ENCODE results near the gene SIPA1L3. TPM values are rescaled to one million over a fixed set of nuclear protein-coding genes. Genes with fewer than 3 reads are reported as not detected.
A peak's percentile ranks its signal among the peaks of the same experiment; 100 is the strongest.
"Not testable (repeated sequence)": the region's sequence is repeated elsewhere in the genome, so short reads cannot be mapped to it uniquely, and the experiment has no call there.

The SIPA1L3 gene
- total RNA-seq, 2 experiments from 2014 or later: 8.9 to 9.8 TPM

GRCh38 chr19:38221919-38222830 is 315.2 kb downstream of the SIPA1L3 start:
- no peak for TF ChIP-seq CTCF (IDR thresholded peaks at IDR 0.05)
- H3K27me3 Mint-ChIP-seq: peaks cover 58% of the 10 kb centered on the region
- peaks cover 11% of the 10 kb centered on the region for H3K4me1 Mint-ChIP-seq (ENCODE audit: low read depth)
- ChIA-PET CTCF (interaction anchor here (0.8 kb wide), 1 partner anchor 12 kb away, joined by 3 read pairs; no protein-coding TSS in a partner anchor), POLR2A (interaction anchor here (0.9 kb wide), 1 partner anchor 30 kb away, joined by 3 read pairs; no protein-coding TSS in a partner anchor)
- intact Hi-C loops (cut with micrococcal nuclease): loop anchor here (10.0 kb wide), 1 partner anchor 317 kb away; the partner anchor contains the start of genes SIPA1L3 and WDR87
- ATAC-seq (no peak), DNase-seq (no peak)
- no peak overlapping the region for H3K4me3 Mint-ChIP-seq
- H3K27ac Mint-ChIP-seq: no peak overlapping the region
- no peaks in the 10 kb centered on the region for H3K36me3 Mint-ChIP-seq (ENCODE audit: low read depth)
- no peaks in the 10 kb centered on the region for H3K9me3 Mint-ChIP-seq

GRCh38 chr19:38223119-38223523 is 316.1 kb downstream of the SIPA1L3 start:
- Mint-ChIP-seq H3K27me3 (peaks cover 63% of the 10 kb centered on the region), H3K36me3 (ENCODE audit: low read depth) (no peaks in the 10 kb centered on the region), H3K4me3 (peak overlapping the region; percentile 24), H3K4me1 (ENCODE audit: low read depth) (peaks cover 16% of the 10 kb centered on the region), H3K9me3 (no peaks in the 10 kb centered on the region), H3K27ac (no peak overlapping the region)
- no peak for TF ChIP-seq CTCF (IDR thresholded peaks at IDR 0.05)
- no peak for ATAC-seq
- ChIA-PET POLR2A (no interaction called here), CTCF (no interaction called here)
- intact Hi-C loops (cut with micrococcal nuclease): loop anchor here (10.0 kb wide), 1 partner anchor 318 kb away; the partner anchor contains the start of genes SIPA1L3 and WDR87
- DNase-seq: no peak

- POLR2A ChIA-PET: no interaction called here
- intact Hi-C loops (cut with micrococcal nuclease): loop anchor here (10.0 kb wide), 1 partner anchor 319 kb away; the partner anchor contains the start of genes SIPA1L3 and WDR87
- CTCF ChIA-PET: no interaction called here
- peaks cover 16% of the 10 kb centered on the region for H3K4me1 Mint-ChIP-seq (ENCODE audit: low read depth)
- H3K36me3 Mint-ChIP-seq (ENCODE audit: low read depth): no peaks in the 10 kb centered on the region
- peak overlapping the region; percentile 24 for H3K4me3 Mint-ChIP-seq
- TF ChIP-seq CTCF (IDR thresholded peaks at IDR 0.05): no peak
- ATAC-seq (no peak), DNase-seq (no peak)
- H3K27ac Mint-ChIP-seq: no peak overlapping the region
- no peaks in the 10 kb centered on the region for H3K9me3 Mint-ChIP-seq
- peaks cover 60% of the 10 kb centered on the region for H3K27me3 Mint-ChIP-seq
Measured at GRCh38 chr19:38223617-38224013, 316.6 kb downstream of the SIPA1L3 start.

GRCh38 chr19:38224014-38224862 is 317.2 kb downstream of the SIPA1L3 start, which contains the start of gene DPF1:
TSS of gene DPF1 (minus strand) at chr19:38224222. CDS start at chr19:38224142, 80 bp downstream.
- no peaks in the 10 kb centered on the region for H3K9me3 Mint-ChIP-seq
- DNase-seq (peak; percentile 77), ATAC-seq (peak; percentile 87)
- POLR2A ChIA-PET: no interaction called here
- no peaks in the 10 kb centered on the region for H3K36me3 Mint-ChIP-seq (ENCODE audit: low read depth)
- H3K27ac Mint-ChIP-seq: no peak within 1 kb of the TSS
- peak within 1 kb of the TSS; percentile 62 for H3K4me3 Mint-ChIP-seq
- TF ChIP-seq CTCF (IDR thresholded peaks at IDR 0.05): peak; percentile 45
- CTCF ChIA-PET: interaction anchor here (1.0 to 3.9 kb wide), 7 partner anchors 10 to 326 kb away, joined by 3 to 17 read pairs (median 3); no protein-coding TSS in a partner anchor
- intact Hi-C loops (cut with micrococcal nuclease): loop anchor here (10.0 kb wide), 1 partner anchor 319 kb away; the partner anchor contains the start of genes SIPA1L3 and WDR87
- H3K27me3 Mint-ChIP-seq: peaks cover 57% of the 10 kb centered on the region
- peaks cover 16% of the 10 kb centered on the region for H3K4me1 Mint-ChIP-seq (ENCODE audit: low read depth)

DNA sequence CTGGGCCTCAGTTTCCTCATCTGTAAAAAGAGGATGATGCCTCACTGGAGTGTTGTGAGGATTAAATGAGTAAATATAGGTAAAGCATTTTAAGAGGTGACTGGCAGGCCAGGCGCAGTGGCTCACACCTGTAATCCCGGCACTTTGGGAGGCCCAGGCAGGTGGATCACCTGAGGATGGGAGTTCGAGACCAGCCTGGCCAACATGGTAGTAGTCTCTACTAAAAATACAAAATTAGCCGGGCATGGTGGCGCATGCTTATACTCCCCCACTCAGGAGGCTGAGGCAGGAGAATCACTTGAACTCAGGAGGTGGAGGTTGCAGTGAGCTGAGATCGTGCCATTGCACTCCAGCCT is 317.8 kb downstream of the SIPA1L3 start:
- DNase-seq; ATAC-seq; H3K27ac Mint-ChIP-seq; H3K9me3 Mint-ChIP-seq; POLR2A ChIA-PET; H3K36me3 Mint-ChIP-seq (ENCODE audit: low read depth): not testable (repeated sequence)
- intact Hi-C loops (cut with micrococcal nuclease): loop anchor here (10.0 kb wide), 1 partner anchor 320 kb away; the partner anchor contains the start of genes SIPA1L3 and WDR87
- Mint-ChIP-seq H3K4me3 (peak overlapping the region; percentile 62), H3K27me3 (peaks cover 55% of the 10 kb centered on the region), H3K4me1 (ENCODE audit: low read depth) (peaks cover 16% of the 10 kb centered on the region)
- CTCF ChIA-PET: interaction anchor here (0.8 to 3.9 kb wide), 9 partner anchors 10 to 326 kb away, joined by 3 to 17 read pairs (median 3); no protein-coding TSS in a partner anchor

Data from activated CD8-positive, alpha-beta T cell treated with anti-CD3 and anti-CD28 coated beads for 36 hours (primary cell).